KBM-7 (cell line): Measurements from ENCODE around the gene GALNT18.
A peak's percentile ranks its signal among the peaks of the same experiment; 100 is the strongest.

Experiments used
- DNase-seq: peaks from one replicate; pipeline ENCODE4 v3.0.0-alpha.2; 2015
- in situ Hi-C: fragments of 300-500 bp; cut with MboI; formaldehyde crosslinking; loops from 2 replicates; pipeline ENCODE4 v1.14.3; 2020; ENCODE audit warnings: low sequenced_read_pairs, low pct_unique_long_range_greater_than_20kb, mixed read lengths

Gene GALNT18

GRCh38 chr11:11621573-11622339 is at the start of gene GALNT18:
Gene GALNT18, minus strand, starts transcription at chr11:11622005.
- peak; percentile 95 for DNase-seq
- in situ Hi-C loops, result no loop called here

- in situ Hi-C loops, result no loop called here
- no peak for DNase-seq
These were observed 48.8 kb upstream of the GALNT18 start for GRCh38 chr11:11670574-11670973.

GRCh38 chr11:11669233-11669846 is 47.5 kb upstream of the GALNT18 start:
- DNase-seq, result no peak
- in situ Hi-C loops, result no loop called here

- no peak for DNase-seq
- in situ Hi-C loops, result no loop called here
These were observed 47.0 kb upstream of the GALNT18 start for GRCh38 chr11:11668781-11669180.

- DNase-seq, result no peak
- in situ Hi-C loops, result no loop called here
These were observed 46.5 kb upstream of the GALNT18 start for GRCh38 chr11:11668274-11668673.

- no peak for DNase-seq
- in situ Hi-C loops, result no loop called here
These were observed 45.3 kb upstream of the GALNT18 start for GRCh38 chr11:11667056-11667455.

- no peak for DNase-seq
- in situ Hi-C loops, result no loop called here
These were observed 43.6 kb upstream of the GALNT18 start for GRCh38 chr11:11665407-11665806.

GRCh38 chr11:11663907-11664306 is 42.1 kb upstream of the GALNT18 start:
- in situ Hi-C loops, result no loop called here
- DNase-seq, result no peak

GRCh38 chr11:11662578-11662977 is 40.8 kb upstream of the GALNT18 start:
- in situ Hi-C loops, result no loop called here
- no peak for DNase-seq

- in situ Hi-C loops, result no loop called here
- no peak for DNase-seq
These were observed 39.7 kb upstream of the GALNT18 start for GRCh38 chr11:11661326-11662040.

- in situ Hi-C loops, result no loop called here
These were observed 38.5 kb upstream of the GALNT18 start for GRCh38 chr11:11660363-11660740.

GRCh38 chr11:11659567-11660362 is 38.0 kb upstream of the GALNT18 start:
- in situ Hi-C loops, result no loop called here
- DNase-seq, result no peak

More at GRCh38 chr11:11660363-11660740, 38.5 kb upstream of the GALNT18 start:
- DNase-seq, result no peak

- in situ Hi-C loops, result no loop called here
- DNase-seq, result no peak
These were observed 35.6 kb upstream of the GALNT18 start for GRCh38 chr11:11657218-11657955.

GRCh38 chr11:11641581-11641980 is 19.8 kb upstream of the GALNT18 start:
- in situ Hi-C loops, result no loop called here
- DNase-seq, result no peak

GRCh38 chr11:11640996-11641395 is 19.2 kb upstream of the GALNT18 start:
- in situ Hi-C loops, result no loop called here
- DNase-seq, result no peak

GRCh38 chr11:11640152-11640551 is 18.3 kb upstream of the GALNT18 start:
- no peak for DNase-seq
- in situ Hi-C loops, result no loop called here

- in situ Hi-C loops, result no loop called here
- no peak for DNase-seq
These were observed 14.9 kb upstream of the GALNT18 start for GRCh38 chr11:11636671-11637070.

- no peak for DNase-seq
These were observed 13.6 kb upstream of the GALNT18 start for GRCh38 chr11:11635443-11635842.

GRCh38 chr11:11629368-11629767 is 7.6 kb upstream of the GALNT18 start:
- in situ Hi-C loops, result no loop called here
- no peak for DNase-seq

More at GRCh38 chr11:11635443-11635842, 13.6 kb upstream of the GALNT18 start:
- in situ Hi-C loops, result no loop called here
